ENCODE results near the gene DMXL1.
"Not testable (repeated sequence)": the region's sequence is repeated elsewhere in the genome, so short reads cannot be mapped to it uniquely, and the experiment has no call there.

The DMXL1 gene

DNA sequence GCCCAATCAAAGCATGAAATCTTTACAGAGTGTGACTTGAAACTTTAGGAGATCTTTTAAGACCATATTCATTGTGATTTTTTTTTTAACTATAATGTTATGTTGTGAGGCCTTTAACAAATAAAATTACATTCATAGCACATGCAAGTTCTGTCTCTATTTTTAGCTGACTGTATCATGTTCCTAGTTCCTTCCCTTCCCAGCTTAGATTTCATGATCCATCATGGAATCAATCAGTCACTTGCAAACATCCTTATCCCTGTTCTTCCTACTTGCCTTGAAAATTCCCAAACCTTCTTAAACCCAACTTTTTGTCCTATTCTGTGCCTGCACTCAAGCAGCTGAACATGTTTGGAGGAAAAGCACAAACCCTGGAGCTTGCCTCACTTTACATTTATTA, 141.8 kb downstream of the DMXL1 start:
- no peak for DNase-seq (ENCODE audit: low read depth)

GRCh38 chr5:119217183-119217582, 146.3 kb downstream of the DMXL1 start:
- DNase-seq (ENCODE audit: low read depth) = no peak

GRCh38 chr5:119218830-119219782, 148.2 kb downstream of the DMXL1 start:
- no peak for DNase-seq (ENCODE audit: low read depth)

DNA sequence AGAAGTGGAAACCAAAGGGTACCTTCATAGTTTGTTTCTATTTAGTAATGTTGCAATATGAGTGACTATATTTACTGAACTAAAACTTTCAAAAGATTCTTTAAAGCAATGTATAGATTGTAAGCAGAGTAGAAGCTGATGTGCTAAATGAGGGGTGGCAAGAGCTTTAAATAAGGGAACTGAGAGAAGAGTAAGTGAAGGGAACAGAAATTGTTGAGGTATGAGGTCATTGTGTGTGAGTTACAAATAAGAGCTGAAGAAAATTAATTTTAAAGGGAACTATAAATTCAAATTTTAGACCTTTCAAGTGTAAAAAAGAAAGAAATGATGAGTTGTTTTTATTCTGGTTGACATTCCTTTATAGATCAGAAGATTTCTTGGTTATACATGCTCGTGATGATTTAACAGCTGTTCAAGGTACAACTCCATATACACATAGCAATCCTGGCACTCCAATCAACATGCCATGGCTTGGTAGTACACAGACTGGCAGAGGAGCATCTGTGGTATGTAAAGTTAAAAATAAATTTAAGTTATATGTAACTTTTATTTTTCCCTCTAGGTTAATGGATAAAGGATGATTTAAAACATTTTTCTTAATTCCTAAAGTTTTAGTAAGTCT, 149.8 kb downstream of the DMXL1 start:
- DNase-seq (ENCODE audit: low read depth) = peak; percentile 11

DNA sequence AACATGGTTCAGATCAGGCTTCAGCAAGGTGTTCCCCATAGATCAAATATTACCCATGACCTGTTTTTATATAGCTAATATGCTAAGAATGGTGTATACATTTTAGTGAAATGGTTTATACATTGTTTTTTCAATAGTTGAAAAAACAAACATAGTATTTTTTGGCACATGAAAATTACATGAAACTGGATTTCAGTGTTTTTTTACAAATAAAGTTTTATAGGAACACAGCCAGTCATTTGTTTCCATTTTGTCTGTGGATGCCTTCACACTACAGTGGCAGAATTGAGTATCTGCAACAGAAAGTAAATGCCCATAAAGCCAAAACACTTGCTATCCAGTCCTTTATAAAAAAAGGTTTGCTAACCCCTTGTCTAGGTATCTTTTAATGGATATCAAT, 150.4 kb downstream of the DMXL1 start:
- no peak for DNase-seq (ENCODE audit: low read depth)

DNA sequence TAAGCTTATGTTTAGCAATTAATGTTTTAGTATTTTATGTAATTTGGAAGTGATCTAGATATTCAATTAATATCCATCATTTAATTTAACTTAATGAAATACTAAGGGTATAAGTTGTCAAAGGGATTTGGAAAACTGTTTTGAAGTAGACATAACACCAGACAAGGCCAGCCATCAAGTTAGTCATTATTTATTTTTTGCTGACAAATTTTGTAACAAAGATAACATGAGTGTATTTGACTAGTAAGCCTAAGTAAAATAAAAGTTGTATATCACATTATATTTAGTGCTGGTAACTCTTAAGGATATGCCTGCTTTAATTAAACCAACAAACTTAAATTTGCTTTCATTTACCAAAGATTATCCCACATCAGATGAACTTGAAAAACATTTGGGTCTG, 159.1 kb downstream of the DMXL1 start:
- no peak for DNase-seq (ENCODE audit: low read depth)

- DNase-seq (ENCODE audit: low read depth) = no peak
Measured at GRCh38 chr5:119238265-119239118, 167.6 kb downstream of the DMXL1 start.

GRCh38 chr5:119239119-119239417, 168.2 kb downstream of the DMXL1 start:
- DNase-seq (ENCODE audit: low read depth) = no peak

DNA sequence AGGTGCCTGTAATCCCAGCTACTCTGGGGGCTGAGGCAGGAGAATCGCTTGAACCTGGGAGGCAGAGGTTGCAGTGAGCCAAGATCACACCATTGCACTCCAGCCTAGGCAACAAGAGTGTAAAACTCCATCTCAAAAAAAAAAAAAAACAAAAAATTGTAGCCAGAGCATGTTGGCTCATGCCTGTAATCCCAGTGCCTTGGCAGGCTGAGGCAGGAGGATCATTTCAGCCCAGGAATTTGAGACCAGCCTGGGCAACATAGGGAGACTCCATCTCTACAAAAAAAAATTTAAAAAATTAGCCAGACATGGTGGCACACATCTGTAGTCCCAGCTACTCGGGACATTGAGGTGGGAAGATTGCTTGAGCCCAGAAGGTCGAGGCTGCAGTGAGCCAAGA, 168.9 kb downstream of the DMXL1 start:
- not testable (repeated sequence) for DNase-seq (ENCODE audit: low read depth)

GRCh38 chr5:119243888-119244287, 173.0 kb downstream of the DMXL1 start:
- DNase-seq (ENCODE audit: low read depth) = no peak

DNA sequence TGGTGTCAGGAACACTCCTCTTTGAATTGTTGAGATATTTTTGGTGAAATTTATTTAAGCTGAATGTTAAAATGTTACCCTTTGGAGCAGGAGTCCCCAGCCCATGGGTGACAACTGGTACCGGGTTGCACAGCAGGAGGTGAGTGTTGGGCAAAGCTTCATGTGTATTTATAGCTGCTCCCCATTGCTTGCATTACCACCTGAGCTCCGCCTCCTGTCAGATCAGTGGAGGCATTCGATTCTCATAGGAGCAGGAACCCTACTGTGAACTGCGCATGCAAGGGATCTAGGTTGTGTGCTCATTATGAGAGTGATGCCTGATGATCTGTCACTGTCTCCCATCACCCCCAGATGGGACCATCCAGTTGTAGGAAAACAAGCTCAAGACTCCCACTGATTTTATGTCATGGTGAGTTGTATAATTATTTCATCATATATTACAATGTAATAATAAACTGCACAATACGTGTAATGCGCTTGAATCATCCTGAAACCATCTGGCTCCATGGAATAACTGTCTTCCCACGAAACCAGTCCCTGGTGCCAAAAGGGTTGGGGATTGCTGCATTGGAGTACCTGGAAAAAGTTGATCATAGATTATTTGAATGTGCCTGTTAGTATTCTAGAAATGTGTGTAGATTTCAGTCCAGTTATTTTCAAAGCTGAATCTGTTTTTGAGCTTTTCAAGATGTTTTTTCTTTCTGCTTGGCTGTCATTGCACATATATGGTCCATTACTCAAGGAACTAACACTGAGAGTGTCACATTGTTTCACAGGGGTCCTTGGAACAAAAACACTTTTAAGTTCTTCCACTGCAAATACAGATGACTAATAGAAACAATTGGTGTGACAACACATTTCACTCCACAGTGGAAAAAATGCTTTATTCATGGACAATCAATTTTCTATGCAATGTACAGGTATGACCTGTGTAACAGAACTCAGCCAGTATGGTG, 180.3 kb downstream of the DMXL1 start:
- no peak for DNase-seq (ENCODE audit: low read depth)

DNA sequence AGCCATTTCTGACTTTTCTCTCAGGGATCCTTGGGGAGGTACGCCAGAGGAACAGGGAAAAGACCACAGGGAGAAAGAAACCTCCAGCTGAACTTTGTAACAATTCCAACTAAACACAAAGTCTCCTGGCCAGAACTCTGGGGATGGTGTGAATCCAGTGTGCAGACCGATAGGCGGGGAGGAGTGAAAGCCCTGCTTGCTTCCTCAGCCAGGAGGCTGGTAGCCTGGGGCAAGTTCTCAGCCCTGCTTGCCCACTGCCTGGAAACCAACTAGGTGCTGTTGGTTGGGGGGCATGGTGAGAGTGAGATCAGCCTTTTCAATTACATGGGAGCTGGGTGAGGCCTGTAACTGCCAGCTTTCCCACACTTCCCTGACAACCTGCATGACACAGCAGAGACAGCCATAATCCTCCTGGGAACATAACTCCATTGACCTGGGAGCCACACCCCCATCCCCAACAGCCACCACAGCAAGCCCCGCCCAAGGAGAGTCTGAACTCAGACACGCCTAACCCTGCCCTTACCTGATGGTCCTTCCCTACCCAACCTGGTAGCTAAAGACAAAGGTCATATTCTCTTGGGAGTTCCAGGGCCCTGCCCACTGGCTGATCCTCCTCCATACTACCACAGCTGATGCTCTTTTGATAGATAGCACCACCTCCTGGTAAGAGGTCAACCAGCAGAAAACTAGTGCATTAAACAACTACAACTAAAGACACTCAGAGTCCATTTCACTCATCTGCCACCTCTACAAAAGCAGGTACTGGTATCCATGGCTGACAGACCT, 184.9 kb downstream of the DMXL1 start:
- no peak for DNase-seq (ENCODE audit: low read depth)

GRCh38 chr5:119257613-119258012, 186.7 kb downstream of the DMXL1 start:
- no peak for DNase-seq (ENCODE audit: low read depth)

- DNase-seq (ENCODE audit: low read depth) = no peak
Measured at GRCh38 chr5:119263639-119264038, 192.8 kb downstream of the DMXL1 start.

GRCh38 chr5:119264186-119264585, 193.3 kb downstream of the DMXL1 start:
- DNase-seq (ENCODE audit: low read depth) = no peak

- peak; percentile 98 for DNase-seq (ENCODE audit: low read depth)
Measured at GRCh38 chr5:119267958-119268386, 197.1 kb downstream of the DMXL1 start.

DNA sequence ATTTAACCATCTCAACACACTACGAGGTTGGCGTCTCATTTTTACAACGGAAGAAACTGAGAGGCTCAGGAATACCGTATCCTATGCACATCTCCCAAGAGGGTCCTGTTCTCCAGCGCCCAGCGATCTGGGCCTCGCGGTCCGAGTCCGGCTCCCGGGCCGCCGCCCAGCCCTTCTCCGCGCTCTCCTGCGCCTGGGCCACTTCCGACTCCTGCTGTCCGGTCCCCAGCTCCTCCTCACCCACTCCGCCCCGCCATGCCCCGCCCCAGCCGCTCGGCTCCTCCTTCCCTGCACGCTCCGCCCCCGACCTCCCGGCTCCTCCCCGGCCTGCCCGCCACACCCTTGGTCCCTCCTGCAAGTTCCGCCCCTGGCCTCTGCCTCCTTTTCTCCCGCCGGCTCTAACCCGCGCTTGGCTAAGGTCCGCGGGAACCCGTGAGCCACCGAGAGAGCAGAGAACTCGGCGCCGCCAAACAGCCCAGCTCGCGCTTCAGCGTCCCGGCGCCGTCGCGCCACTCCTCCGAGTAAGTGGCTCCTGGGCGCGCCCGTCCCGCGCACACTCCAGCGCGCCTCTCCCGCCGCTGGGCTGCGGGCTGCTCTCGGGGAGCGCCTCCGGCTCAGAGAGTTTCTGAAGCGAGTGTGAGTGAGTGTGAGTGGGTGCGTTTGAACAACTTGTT, 197.6 kb downstream of the DMXL1 start:
- DNase-seq (ENCODE audit: low read depth) = peak; percentile 96

GRCh38 chr5:119269061-119269944, 198.4 kb downstream of the DMXL1 start:
- DNase-seq (ENCODE audit: low read depth) = no peak

DNA sequence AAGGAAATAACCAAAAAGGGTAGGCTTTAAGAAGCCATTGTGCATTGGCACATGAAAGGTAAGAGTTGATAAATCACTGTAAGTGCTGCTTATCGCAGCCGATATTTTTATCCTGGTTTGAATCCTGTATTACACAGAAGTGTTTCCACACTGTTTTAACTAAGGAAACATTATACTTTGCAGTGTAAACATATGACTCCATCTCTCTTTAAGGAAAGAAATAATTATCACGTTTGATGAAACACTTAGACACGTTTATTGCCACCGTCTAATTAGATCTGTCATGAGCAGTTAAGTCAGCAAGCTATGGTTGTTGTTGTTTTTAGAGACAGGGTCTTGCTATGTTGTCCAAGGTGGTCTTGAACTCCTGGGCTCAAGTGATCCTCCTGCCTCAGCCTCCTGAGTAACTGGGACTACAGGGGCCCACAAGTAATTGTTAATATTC, 199.3 kb downstream of the DMXL1 start:
- no peak for DNase-seq (ENCODE audit: low read depth)

Measured in iris pigment epithelial cell (primary cell).